HepG2 (cell line): ENCODE measurements around the gene TMEM97. TPM values are rescaled to one million over a fixed set of nuclear protein-coding genes. Genes with fewer than 3 reads are reported as not detected.
A peak's percentile ranks its signal among the peaks of the same experiment; 100 is the strongest.

Experiments
- ARID2 ChIP-seq: sonication (generic); formaldehyde crosslinking; IDR thresholded peaks from 2 replicates; pipeline ENCODE4 v1.8.1; 2022; ENCODE audit warnings: mild to moderate bottlenecking, missing genetic modification reagents, borderline replicate concordance
- KDM1A ChIP-seq: IDR thresholded peaks from 2 replicates; pipeline ENCODE4 v1.6.1; 2016; ENCODE audit warnings: missing compliant biosample characterization
- KDM5B ChIP-seq: sonication (generic); formaldehyde crosslinking; IDR thresholded peaks from 2 replicates; pipeline ENCODE4 v1.4.0; 2020; ENCODE audit warnings: missing genetic modification reagents, mild to moderate bottlenecking, borderline replicate concordance
- MAFF ChIP-seq: IDR thresholded peaks from 2 replicates; pipeline ENCODE4 v1.6.1; 2011; ENCODE audit warnings: low read depth, low read length, improper control_type of control experiment
- MAFK ChIP-seq, 2 experiments: IDR thresholded peaks in 1 of 2; conservative IDR thresholded peaks in 1 of 2; 2 replicates each; pipeline ENCODE4 v1.6.1; 2011; ENCODE audit warnings: improper control_type of control experiment in 2 of 2, low read length in 2 of 2
- MED1 ChIP-seq: sonication (generic); formaldehyde crosslinking; IDR thresholded peaks from 2 replicates; pipeline ENCODE4 v1.4.0; 2020; ENCODE audit warnings: missing genetic modification reagents
- RARA ChIP-seq: IDR thresholded peaks from 2 replicates; pipeline ENCODE4 v1.6.1; 2016; ENCODE audit warnings: missing genetic modification reagents, missing compliant biosample characterization
- SOX5 ChIP-seq: IDR thresholded peaks from 2 replicates; pipeline ENCODE4 v1.6.1; 2016; ENCODE audit warnings: borderline replicate concordance
- TEAD3 ChIP-seq: optimal IDR thresholded peaks from 2 replicates; pipeline ENCODE3; 2016; ENCODE audit warnings: borderline replicate concordance
- ZFP36L1 ChIP-seq: sonication (generic); formaldehyde crosslinking; IDR thresholded peaks from 2 replicates; pipeline ENCODE4 v1.8.0; 2022; ENCODE audit warnings: mild to moderate bottlenecking, missing genetic modification reagents, moderate library complexity
- ZNF160 ChIP-seq: sonication (generic); formaldehyde crosslinking; IDR thresholded peaks from 2 replicates; pipeline ENCODE4 v1.8.0; 2022; ENCODE audit warnings: mild to moderate bottlenecking, inconsistent platforms, missing genetic modification reagents
- ZNF556 ChIP-seq: sonication (generic); formaldehyde crosslinking; IDR thresholded peaks from 2 replicates; pipeline ENCODE4 v1.4.0; 2020; ENCODE audit warnings: mild to moderate bottlenecking, missing genetic modification reagents, borderline replicate concordance
- polyA plus RNA-seq, 8 experiments: library from polyadenylated mRNA; depleted of rRNA in 3 of 8; stranded (reverse) in 7 of 8; unstranded in 1 of 8; fragments of >200 nt; fragmentation: Illumina TruSeq in 4 of 8; extraction: Trizol in 4 of 8; gene quantifications; 2 replicates each; pipeline versions ENCODE4 v1.2.1 to v1.2.3, GENCODE V29; 2011 to 2016; ENCODE audit warnings: low read depth in 4 of 8, missing spikeins in 1 of 8, mixed read lengths in 1 of 8; ENCODE audit not compliant: insufficient read depth in 1 of 8
- total RNA-seq, 5 experiments: library from RNA; depleted of rRNA; stranded (reverse); fragments of >200 nt; fragmentation: Illumina TruSeq; extraction: Trizol; gene quantifications; 2 replicates each; pipeline ENCODE4 v1.2.3, GENCODE V29; 2016; ENCODE audit warnings: low read depth in 1 of 5
- TF ChIP-seq, protein P1 (sequence below): sonication (generic); formaldehyde crosslinking; IDR thresholded peaks from 2 replicates; pipeline ENCODE4 v1.4.0; 2020; ENCODE audit warnings: missing genetic modification reagents
- TF ChIP-seq, protein P2 (sequence below): sonication (generic); formaldehyde crosslinking; IDR thresholded peaks from 2 replicates; pipeline ENCODE4 v1.4.0; 2020; ENCODE audit warnings: missing genetic modification reagents
- TF ChIP-seq, protein P3 (sequence below): sonication (generic); formaldehyde crosslinking; IDR thresholded peaks from 2 replicates; pipeline ENCODE4 v1.8.0; 2022; ENCODE audit warnings: missing genetic modification reagents, mild to moderate bottlenecking, moderate library complexity, borderline replicate concordance
- TF ChIP-seq, protein P4 (sequence below): sonication (generic); formaldehyde crosslinking; conservative IDR thresholded peaks from 2 replicates; pipeline ENCODE4 v1.4.0; 2020; ENCODE audit warnings: missing genetic modification reagents
- TF ChIP-seq, protein P5 (sequence below): sonication (generic); formaldehyde crosslinking; conservative IDR thresholded peaks from 2 replicates; pipeline ENCODE4 v1.8.0; 2022; ENCODE audit warnings: mild to moderate bottlenecking, moderate library complexity, missing genetic modification reagents

Gene TMEM97
- total and polyA plus RNA-seq, 2 of the 13 experiments (the other 11 are each of a cell fraction or from before 2014, with no cell fraction given): 69.6 to 137 TPM

DNA sequence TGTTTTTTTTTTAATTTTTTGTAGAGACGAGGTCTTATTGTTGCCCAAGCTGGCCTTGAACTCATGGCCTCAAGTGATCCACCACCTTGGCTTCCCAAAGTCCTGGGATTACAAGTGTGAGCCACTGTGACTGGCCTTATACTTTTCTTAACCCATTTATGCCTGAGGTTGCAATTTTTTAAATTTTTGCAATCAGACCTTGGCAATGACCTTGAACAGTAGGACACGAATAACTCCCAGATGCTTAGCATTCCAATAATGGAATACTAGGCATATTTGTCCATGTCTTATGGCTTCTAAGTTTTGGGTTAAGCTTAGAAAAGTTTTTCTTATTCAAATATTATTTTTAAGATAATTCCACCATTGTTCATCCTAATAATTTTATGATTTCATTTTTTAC is 28.3 kb upstream of the TMEM97 start (continued):
- TF ChIP-seq, protein P1, sequence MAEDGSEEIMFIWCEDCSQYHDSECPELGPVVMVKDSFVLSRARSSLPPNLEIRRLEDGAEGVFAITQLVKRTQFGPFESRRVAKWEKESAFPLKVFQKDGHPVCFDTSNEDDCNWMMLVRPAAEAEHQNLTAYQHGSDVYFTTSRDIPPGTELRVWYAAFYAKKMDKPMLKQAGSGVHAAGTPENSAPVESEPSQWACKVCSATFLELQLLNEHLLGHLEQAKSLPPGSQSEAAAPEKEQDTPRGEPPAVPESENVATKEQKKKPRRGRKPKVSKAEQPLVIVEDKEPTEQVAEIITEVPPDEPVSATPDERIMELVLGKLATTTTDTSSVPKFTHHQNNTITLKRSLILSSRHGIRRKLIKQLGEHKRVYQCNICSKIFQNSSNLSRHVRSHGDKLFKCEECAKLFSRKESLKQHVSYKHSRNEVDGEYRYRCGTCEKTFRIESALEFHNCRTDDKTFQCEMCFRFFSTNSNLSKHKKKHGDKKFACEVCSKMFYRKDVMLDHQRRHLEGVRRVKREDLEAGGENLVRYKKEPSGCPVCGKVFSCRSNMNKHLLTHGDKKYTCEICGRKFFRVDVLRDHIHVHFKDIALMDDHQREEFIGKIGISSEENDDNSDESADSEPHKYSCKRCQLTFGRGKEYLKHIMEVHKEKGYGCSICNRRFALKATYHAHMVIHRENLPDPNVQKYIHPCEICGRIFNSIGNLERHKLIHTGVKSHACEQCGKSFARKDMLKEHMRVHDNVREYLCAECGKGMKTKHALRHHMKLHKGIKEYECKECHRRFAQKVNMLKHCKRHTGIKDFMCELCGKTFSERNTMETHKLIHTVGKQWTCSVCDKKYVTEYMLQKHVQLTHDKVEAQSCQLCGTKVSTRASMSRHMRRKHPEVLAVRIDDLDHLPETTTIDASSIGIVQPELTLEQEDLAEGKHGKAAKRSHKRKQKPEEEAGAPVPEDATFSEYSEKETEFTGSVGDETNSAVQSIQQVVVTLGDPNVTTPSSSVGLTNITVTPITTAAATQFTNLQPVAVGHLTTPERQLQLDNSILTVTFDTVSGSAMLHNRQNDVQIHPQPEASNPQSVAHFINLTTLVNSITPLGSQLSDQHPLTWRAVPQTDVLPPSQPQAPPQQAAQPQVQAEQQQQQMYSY (CRISPR knock-in tag): no peak
- TF ChIP-seq ARID2 (CRISPR knock-in tag) (no peak), SOX5 (CRISPR knock-in tag) (no peak), MAFK (conservative IDR thresholded peaks at IDR 0.05 in 1 of 2, IDR thresholded peaks at IDR 0.05 in 1 of 2; ENCODE audit: low read length in 2 of 2) (peak; percentile 60 to 65; a peak in 3 of 4 replicates), TEAD3 (CRISPR knock-in tag) (peak; percentile 61), ZFP36L1 (CRISPR knock-in tag) (no peak), RARA (CRISPR knock-in tag) (0 out of 2 replicates have a peak, but pooled peaks have one; percentile 13), MED1 (CRISPR knock-in tag) (no peak), MAFF (peak; percentile 63; the same call in 1 of the 2 replicates), KDM5B (no peak), KDM1A (CRISPR knock-in tag) (no peak), ZNF556 (CRISPR knock-in tag) (no peak), ZNF160 (CRISPR knock-in tag) (no peak)
- TF ChIP-seq, protein P2, sequence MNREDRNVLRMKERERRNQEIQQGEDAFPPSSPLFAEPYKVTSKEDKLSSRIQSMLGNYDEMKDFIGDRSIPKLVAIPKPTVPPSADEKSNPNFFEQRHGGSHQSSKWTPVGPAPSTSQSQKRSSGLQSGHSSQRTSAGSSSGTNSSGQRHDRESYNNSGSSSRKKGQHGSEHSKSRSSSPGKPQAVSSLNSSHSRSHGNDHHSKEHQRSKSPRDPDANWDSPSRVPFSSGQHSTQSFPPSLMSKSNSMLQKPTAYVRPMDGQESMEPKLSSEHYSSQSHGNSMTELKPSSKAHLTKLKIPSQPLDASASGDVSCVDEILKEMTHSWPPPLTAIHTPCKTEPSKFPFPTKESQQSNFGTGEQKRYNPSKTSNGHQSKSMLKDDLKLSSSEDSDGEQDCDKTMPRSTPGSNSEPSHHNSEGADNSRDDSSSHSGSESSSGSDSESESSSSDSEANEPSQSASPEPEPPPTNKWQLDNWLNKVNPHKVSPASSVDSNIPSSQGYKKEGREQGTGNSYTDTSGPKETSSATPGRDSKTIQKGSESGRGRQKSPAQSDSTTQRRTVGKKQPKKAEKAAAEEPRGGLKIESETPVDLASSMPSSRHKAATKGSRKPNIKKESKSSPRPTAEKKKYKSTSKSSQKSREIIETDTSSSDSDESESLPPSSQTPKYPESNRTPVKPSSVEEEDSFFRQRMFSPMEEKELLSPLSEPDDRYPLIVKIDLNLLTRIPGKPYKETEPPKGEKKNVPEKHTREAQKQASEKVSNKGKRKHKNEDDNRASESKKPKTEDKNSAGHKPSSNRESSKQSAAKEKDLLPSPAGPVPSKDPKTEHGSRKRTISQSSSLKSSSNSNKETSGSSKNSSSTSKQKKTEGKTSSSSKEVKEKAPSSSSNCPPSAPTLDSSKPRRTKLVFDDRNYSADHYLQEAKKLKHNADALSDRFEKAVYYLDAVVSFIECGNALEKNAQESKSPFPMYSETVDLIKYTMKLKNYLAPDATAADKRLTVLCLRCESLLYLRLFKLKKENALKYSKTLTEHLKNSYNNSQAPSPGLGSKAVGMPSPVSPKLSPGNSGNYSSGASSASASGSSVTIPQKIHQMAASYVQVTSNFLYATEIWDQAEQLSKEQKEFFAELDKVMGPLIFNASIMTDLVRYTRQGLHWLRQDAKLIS: no peak
- TF ChIP-seq, protein P3, sequence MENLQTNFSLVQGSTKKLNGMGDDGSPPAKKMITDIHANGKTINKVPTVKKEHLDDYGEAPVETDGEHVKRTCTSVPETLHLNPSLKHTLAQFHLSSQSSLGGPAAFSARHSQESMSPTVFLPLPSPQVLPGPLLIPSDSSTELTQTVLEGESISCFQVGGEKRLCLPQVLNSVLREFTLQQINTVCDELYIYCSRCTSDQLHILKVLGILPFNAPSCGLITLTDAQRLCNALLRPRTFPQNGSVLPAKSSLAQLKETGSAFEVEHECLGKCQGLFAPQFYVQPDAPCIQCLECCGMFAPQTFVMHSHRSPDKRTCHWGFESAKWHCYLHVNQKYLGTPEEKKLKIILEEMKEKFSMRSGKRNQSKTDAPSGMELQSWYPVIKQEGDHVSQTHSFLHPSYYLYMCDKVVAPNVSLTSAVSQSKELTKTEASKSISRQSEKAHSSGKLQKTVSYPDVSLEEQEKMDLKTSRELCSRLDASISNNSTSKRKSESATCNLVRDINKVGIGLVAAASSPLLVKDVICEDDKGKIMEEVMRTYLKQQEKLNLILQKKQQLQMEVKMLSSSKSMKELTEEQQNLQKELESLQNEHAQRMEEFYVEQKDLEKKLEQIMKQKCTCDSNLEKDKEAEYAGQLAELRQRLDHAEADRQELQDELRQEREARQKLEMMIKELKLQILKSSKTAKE (CRISPR knock-in tag): no peak
- TF ChIP-seq, protein P4, sequence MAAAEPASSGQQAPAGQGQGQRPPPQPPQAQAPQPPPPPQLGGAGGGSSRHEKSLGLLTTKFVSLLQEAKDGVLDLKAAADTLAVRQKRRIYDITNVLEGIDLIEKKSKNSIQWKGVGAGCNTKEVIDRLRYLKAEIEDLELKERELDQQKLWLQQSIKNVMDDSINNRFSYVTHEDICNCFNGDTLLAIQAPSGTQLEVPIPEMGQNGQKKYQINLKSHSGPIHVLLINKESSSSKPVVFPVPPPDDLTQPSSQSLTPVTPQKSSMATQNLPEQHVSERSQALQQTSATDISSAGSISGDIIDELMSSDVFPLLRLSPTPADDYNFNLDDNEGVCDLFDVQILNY: no peak
- TF ChIP-seq, protein P5, sequence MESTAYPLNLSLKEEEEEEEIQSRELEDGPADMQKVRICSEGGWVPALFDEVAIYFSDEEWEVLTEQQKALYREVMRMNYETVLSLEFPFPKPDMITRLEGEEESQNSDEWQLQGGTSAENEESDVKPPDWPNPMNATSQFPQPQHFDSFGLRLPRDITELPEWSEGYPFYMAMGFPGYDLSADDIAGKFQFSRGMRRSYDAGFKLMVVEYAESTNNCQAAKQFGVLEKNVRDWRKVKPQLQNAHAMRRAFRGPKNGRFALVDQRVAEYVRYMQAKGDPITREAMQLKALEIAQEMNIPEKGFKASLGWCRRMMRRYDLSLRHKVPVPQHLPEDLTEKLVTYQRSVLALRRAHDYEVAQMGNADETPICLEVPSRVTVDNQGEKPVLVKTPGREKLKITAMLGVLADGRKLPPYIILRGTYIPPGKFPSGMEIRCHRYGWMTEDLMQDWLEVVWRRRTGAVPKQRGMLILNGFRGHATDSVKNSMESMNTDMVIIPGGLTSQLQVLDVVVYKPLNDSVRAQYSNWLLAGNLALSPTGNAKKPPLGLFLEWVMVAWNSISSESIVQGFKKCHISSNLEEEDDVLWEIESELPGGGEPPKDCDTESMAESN (CRISPR knock-in tag): no peak
